ENCODE measurements around the gene LRRC4. TPM values are rescaled to one million over a fixed set of nuclear protein-coding genes. Genes with fewer than 3 reads are reported as not detected.
A peak's percentile ranks its signal among the peaks of the same experiment; 100 is the strongest.

Gene LRRC4
- total and polyA plus RNA-seq, 3 donors from 2014 or later, result 10.2 to 17.0 (median 12.5) TPM

GRCh38 chr7:128017862-128018845 lies 13.1 kb downstream of the LRRC4 start:
- Histone ChIP-seq H3K27me3 (no peaks in the 10 kb centered on the region), H3K4me1 (no peaks in the 10 kb centered on the region), H3K27ac (no peak overlapping the region), H3K4me3 (no peak overlapping the region), H3K9me3 (no peaks in the 10 kb centered on the region), H3K36me3 (ENCODE audit: low read depth, missing control alignments) (no peaks in the 10 kb centered on the region)
- no peak for TF ChIP-seq CTCF (IDR thresholded peaks at IDR 0.05)
- TF ChIP-seq POLR2A (IDR thresholded peaks at IDR 0.05), result no peak
- no peak for DNase-seq
- intact Hi-C loops (cut with DNase I; ENCODE audit: low total_unique reads), result no loop called here
- 76 to 90% methylated on average over 4 to 8 of the region's 8 CpGs for WGBS, 2 donors

GRCh38 chr7:128017460-128017859 lies 13.8 kb downstream of the LRRC4 start:
- Histone ChIP-seq H3K36me3 (ENCODE audit: low read depth, missing control alignments) (no peaks in the 10 kb centered on the region), H3K9me3 (no peaks in the 10 kb centered on the region), H3K27ac (no peak overlapping the region), H3K4me1 (no peaks in the 10 kb centered on the region), H3K27me3 (no peaks in the 10 kb centered on the region), H3K4me3 (no peak overlapping the region)
- no peak for DNase-seq
- intact Hi-C loops (cut with DNase I; ENCODE audit: low total_unique reads), result no loop called here
- TF ChIP-seq CTCF (IDR thresholded peaks at IDR 0.05) (no peak), POLR2A (IDR thresholded peaks at IDR 0.05) (no peak)
- WGBS, 2 donors, result 72 to 73% methylated on average over 6 of the region's 6 CpGs

GRCh38 chr7:128014811-128015210 lies 16.4 kb downstream of the LRRC4 start:
- WGBS, 2 donors, result 97 to 100% methylated on average over 3 to 4 of the region's 4 CpGs
- Histone ChIP-seq H3K4me3 (no peak overlapping the region), H3K27me3 (no peaks in the 10 kb centered on the region), H3K4me1 (peaks cover 12% of the 10 kb centered on the region), H3K9me3 (no peaks in the 10 kb centered on the region), H3K27ac (no peak overlapping the region), H3K36me3 (ENCODE audit: low read depth, missing control alignments) (no peaks in the 10 kb centered on the region)
- TF ChIP-seq CTCF (IDR thresholded peaks at IDR 0.05) (no peak), POLR2A (IDR thresholded peaks at IDR 0.05) (no peak)
- DNase-seq, result no peak
- intact Hi-C loops (cut with DNase I; ENCODE audit: low total_unique reads), result no loop called here

- TF ChIP-seq POLR2A (IDR thresholded peaks at IDR 0.05), result no peak
- TF ChIP-seq CTCF (IDR thresholded peaks at IDR 0.05), result no peak
- no peaks in the 10 kb centered on the region for H3K9me3 ChIP-seq
- no peaks in the 10 kb centered on the region for H3K27me3 ChIP-seq
- peak overlapping the region in 1 of 2 donors; percentile 8 for H3K27ac ChIP-seq
- no peak overlapping the region for H3K4me3 ChIP-seq
- WGBS, 2 donors, result 27 to 53% methylated on average over 2 of the region's 2 CpGs
- peaks cover 22% of the 10 kb centered on the region for H3K4me1 ChIP-seq
- intact Hi-C loops (cut with DNase I; ENCODE audit: low total_unique reads), result no loop called here
- no peaks in the 10 kb centered on the region for H3K36me3 ChIP-seq (ENCODE audit: low read depth, missing control alignments)
- DNase-seq, result no peak
These were observed 20.0 kb downstream of the LRRC4 start for GRCh38 chr7:128011131-128011661.

Data from testis (tissue), 3 donors.